Osteocyte (in vitro differentiated cells): ENCODE results near the gene NRARP. TPM values are rescaled to one million over a fixed set of nuclear protein-coding genes. Genes with fewer than 3 reads are reported as not detected.

Source experiments
- DNase-seq: peaks from one replicate; pipeline ENCODE4 v3.0.0; 2021; ENCODE audit warnings: mixed read lengths; ENCODE audit not compliant: unreplicated experiment; ENCODE audit errors: extremely low spot score
- H3K27ac Mint-ChIP-seq: one replicate; pipeline ENCODE4 v1.8.0; 2021; ENCODE audit warnings: mild to moderate bottlenecking, mixed read lengths; ENCODE audit not compliant: unreplicated experiment
- H3K27me3 Mint-ChIP-seq: one replicate; pipeline ENCODE4 v1.8.0; 2021; ENCODE audit warnings: mixed read lengths; ENCODE audit not compliant: unreplicated experiment
- H3K36me3 Mint-ChIP-seq: one replicate; pipeline ENCODE4 v1.8.0; 2021; ENCODE audit warnings: mixed read lengths; ENCODE audit not compliant: unreplicated experiment
- H3K4me1 Mint-ChIP-seq: one replicate; pipeline ENCODE4 v1.8.0; 2021; ENCODE audit warnings: mixed read lengths; ENCODE audit not compliant: unreplicated experiment
- H3K4me3 Mint-ChIP-seq: one replicate; pipeline ENCODE4 v1.8.0; 2021; ENCODE audit warnings: mild to moderate bottlenecking, moderate library complexity, mixed read lengths; ENCODE audit not compliant: unreplicated experiment
- H3K9me3 Mint-ChIP-seq: one replicate; pipeline ENCODE4 v1.8.0; 2021; ENCODE audit warnings: mixed read lengths; ENCODE audit not compliant: unreplicated experiment
- total RNA-seq: library from RNA; stranded (reverse); gene quantifications from 2 replicates; pipeline ENCODE4 v1.2.1, GENCODE V29; 2021
- TF ChIP-seq, protein P1 (sequence below): fragments of 200-600 bp; sonication (generic); IDR thresholded peaks from 2 replicates; pipeline ENCODE4 v1.5.0; 2021; ENCODE audit warnings: antibody characterized with exemption, mild to moderate bottlenecking, moderate library complexity

The NRARP gene
- total RNA-seq, 1 donor from 2014 or later: 2.1 TPM

GRCh38 chr9:137298401-137299202, 3.5 kb downstream of the NRARP start:
- no peak for DNase-seq
- Mint-ChIP-seq H3K4me1 (peaks cover 20% of the 10 kb centered on the region), H3K4me3 (no peak overlapping the region), H3K27ac (no peak overlapping the region), H3K9me3 (no peaks in the 10 kb centered on the region), H3K36me3 (no peaks in the 10 kb centered on the region), H3K27me3 (peaks cover 11% of the 10 kb centered on the region)
- TF ChIP-seq, protein P1, sequence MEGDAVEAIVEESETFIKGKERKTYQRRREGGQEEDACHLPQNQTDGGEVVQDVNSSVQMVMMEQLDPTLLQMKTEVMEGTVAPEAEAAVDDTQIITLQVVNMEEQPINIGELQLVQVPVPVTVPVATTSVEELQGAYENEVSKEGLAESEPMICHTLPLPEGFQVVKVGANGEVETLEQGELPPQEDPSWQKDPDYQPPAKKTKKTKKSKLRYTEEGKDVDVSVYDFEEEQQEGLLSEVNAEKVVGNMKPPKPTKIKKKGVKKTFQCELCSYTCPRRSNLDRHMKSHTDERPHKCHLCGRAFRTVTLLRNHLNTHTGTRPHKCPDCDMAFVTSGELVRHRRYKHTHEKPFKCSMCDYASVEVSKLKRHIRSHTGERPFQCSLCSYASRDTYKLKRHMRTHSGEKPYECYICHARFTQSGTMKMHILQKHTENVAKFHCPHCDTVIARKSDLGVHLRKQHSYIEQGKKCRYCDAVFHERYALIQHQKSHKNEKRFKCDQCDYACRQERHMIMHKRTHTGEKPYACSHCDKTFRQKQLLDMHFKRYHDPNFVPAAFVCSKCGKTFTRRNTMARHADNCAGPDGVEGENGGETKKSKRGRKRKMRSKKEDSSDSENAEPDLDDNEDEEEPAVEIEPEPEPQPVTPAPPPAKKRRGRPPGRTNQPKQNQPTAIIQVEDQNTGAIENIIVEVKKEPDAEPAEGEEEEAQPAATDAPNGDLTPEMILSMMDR: no peak

- TF ChIP-seq, protein P1: no peak
- no peak overlapping the region for H3K4me3 Mint-ChIP-seq
- no peaks in the 10 kb centered on the region for H3K9me3 Mint-ChIP-seq
- peaks cover 18% of the 10 kb centered on the region for H3K4me1 Mint-ChIP-seq
- DNase-seq: no peak
- peaks cover 13% of the 10 kb centered on the region for H3K27me3 Mint-ChIP-seq
- H3K36me3 Mint-ChIP-seq: no peaks in the 10 kb centered on the region
- H3K27ac Mint-ChIP-seq: no peak overlapping the region
Observed at GRCh38 chr9:137297966-137298365, 4.1 kb downstream of the NRARP start.

DNA sequence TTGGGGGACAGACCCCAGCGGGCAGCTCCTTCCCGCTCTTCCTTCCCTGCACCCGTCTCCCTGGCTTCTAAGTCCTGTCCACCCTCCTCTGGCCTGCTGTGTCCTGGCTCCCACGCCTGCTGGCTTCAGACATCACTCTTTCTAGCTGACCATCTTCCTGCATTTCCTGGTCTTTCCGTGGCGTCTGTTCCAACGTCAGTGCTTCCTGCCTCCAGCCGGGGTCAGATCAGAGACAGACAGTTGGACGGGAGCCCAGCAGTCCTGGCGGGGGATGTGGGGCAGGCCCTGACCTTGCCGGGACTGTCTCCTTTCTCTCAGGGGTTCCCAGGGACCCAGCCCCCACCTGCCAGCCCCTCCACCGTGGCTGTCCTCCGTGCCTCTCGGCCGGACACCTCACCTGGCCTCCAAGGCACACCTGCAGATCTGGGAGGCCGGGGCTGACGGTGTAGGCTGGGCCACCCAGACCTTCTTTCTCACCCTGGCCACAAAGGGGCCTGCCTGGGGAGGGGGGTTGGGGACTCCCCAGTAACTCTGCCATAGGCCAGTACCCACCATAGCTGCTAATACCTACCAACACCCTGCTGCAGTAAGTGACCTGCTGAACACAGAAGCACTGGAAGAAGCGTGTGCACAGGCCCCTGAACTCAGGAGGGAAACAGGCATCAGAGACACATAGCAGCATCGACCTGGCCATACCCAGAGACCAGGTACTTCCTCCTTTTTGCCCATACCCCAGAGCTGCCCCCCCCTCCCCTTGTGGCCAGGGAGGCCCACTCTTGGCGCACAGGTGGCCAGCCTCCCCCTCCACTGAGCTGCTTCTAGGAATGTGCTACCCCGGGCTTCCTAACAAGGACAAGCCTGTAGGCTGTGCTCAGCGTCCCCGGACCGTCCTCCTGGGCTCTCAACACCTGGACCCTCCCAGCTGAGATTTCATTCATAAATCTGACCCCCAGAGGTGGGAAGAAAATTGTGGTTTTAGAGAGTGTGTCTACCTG, 5.1 kb downstream of the NRARP start:
- peaks cover 18% of the 10 kb centered on the region for H3K4me1 Mint-ChIP-seq
- DNase-seq: no peak

GRCh38 chr9:137295849-137296669, 6.0 kb downstream of the NRARP start:
- no peak overlapping the region for H3K27ac Mint-ChIP-seq
- H3K36me3 Mint-ChIP-seq: no peaks in the 10 kb centered on the region
- no peaks in the 10 kb centered on the region for H3K9me3 Mint-ChIP-seq
- H3K4me3 Mint-ChIP-seq: peak overlapping the region; percentile 69
- DNase-seq: no peak
- peaks cover 13% of the 10 kb centered on the region for H3K27me3 Mint-ChIP-seq
- TF ChIP-seq, protein P1: no peak
- peaks cover 15% of the 10 kb centered on the region for H3K4me1 Mint-ChIP-seq

More for the DNA sequence above, 5.1 kb downstream of the NRARP start:
- Mint-ChIP-seq H3K9me3 (no peaks in the 10 kb centered on the region), H3K36me3 (no peaks in the 10 kb centered on the region), H3K27me3 (peaks cover 13% of the 10 kb centered on the region), H3K27ac (peak overlapping the region; percentile 29), H3K4me3 (peak overlapping the region; percentile 69)
- TF ChIP-seq, protein P1: no peak
